ENCODE results near the gene TMEM123.

Gene TMEM123

GRCh38 chr11:102359372-102359771 lies 93.2 kb downstream of the TMEM123 start:
- no peak for DNase-seq (ENCODE audit: low spot score)

- DNase-seq (ENCODE audit: low spot score): no peak
Measured at GRCh38 chr11:102357116-102357515, 95.4 kb downstream of the TMEM123 start.

GRCh38 chr11:102347462-102348370 lies 104.8 kb downstream of the TMEM123 start:
- DNase-seq (ENCODE audit: low spot score): peak; percentile 34

- DNase-seq (ENCODE audit: low spot score): peak; percentile 91
Measured at GRCh38 chr11:102346748-102347461, 105.7 kb downstream of the TMEM123 start, which contains the start of gene BIRC2. Gene BIRC2 (plus strand): TSS chr11:102347214. CDS start chr11:102349855, 2,641 bp downstream.

- DNase-seq (ENCODE audit: low spot score): peak; percentile 69
Measured at GRCh38 chr11:102346456-102346747, 106.2 kb downstream of the TMEM123 start.

Data from globus pallidus (tissue), 1 donor.